IMR-90 (cell line): ENCODE results near the gene GAREM2.

ENCODE experiments used
- BHLHE40 ChIP-seq: fragments of 150-350 bp; IDR thresholded peaks from 2 replicates; pipeline ENCODE4 v1.6.1; 2016; ENCODE audit warnings: mild to moderate bottlenecking, low read depth, low read length
- CHD1 ChIP-seq: IDR thresholded peaks from 2 replicates; pipeline ENCODE4 v1.6.1; 2012; ENCODE audit warnings: low read depth, low read length, improper control_type of control experiment
- MXI1 ChIP-seq: IDR thresholded peaks from 2 replicates; pipeline ENCODE4 v1.6.1; 2012; ENCODE audit warnings: low read depth, mild to moderate bottlenecking, low read length, moderate library complexity, borderline replicate concordance
- NFE2L2 ChIP-seq: fragments of 150-350 bp; IDR thresholded peaks from 2 replicates; pipeline ENCODE4 v1.6.1; 2016; ENCODE audit warnings: low read depth, mild to moderate bottlenecking, low read length
- POLR2A ChIP-seq: IDR thresholded peaks from 2 replicates; pipeline ENCODE4 v1.6.1; 2012; ENCODE audit warnings: mild to moderate bottlenecking, low read depth, low read length
- RCOR1 ChIP-seq: IDR thresholded peaks from 2 replicates; pipeline ENCODE4 v1.6.1; 2012; ENCODE audit warnings: mild to moderate bottlenecking, low read length, improper control_type of control experiment; ENCODE audit not compliant: insufficient replicate concordance
- SMC3 ChIP-seq: fragments of 150-350 bp; IDR thresholded peaks from 2 replicates; pipeline ENCODE4 v1.6.1; 2016; ENCODE audit warnings: low read depth, mild to moderate bottlenecking, antibody characterized with exemption, low read length, moderate library complexity
- TF ChIP-seq, protein P1 (sequence below): fragments of 150-350 bp; IDR thresholded peaks from 2 replicates; pipeline ENCODE4 v1.6.1; 2017; ENCODE audit warnings: mild to moderate bottlenecking, antibody characterized with exemption, low read length, low read depth
- TF ChIP-seq, protein P2 (sequence below): conservative IDR thresholded peaks from 2 replicates; pipeline ENCODE4 v1.5.1; 2012; ENCODE audit warnings: mild to moderate bottlenecking, low read depth, low read length, improper control_type of control experiment

DNA sequence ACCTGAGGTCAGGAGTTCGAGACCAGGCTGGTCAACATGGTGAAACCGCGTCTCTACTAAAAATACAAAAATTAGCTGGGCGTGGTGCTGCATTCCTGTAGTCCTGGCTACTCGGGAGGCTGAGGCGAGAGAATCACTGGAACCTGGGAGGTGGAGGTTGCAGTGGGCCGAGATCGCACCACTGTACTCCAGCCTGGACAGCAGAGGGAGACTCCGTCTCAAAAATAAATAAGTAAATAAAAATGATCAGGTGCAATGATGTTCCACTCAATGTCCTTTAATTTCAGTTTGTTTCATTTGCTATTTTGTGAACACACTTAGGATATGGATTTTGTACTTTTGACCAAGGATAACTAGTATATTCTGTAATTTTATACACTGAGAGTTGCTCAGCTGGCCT is 62.2 kb downstream of the GAREM2 start:
- TF ChIP-seq, protein P1, sequence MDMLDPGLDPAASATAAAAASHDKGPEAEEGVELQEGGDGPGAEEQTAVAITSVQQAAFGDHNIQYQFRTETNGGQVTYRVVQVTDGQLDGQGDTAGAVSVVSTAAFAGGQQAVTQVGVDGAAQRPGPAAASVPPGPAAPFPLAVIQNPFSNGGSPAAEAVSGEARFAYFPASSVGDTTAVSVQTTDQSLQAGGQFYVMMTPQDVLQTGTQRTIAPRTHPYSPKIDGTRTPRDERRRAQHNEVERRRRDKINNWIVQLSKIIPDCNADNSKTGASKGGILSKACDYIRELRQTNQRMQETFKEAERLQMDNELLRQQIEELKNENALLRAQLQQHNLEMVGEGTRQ, result no peak
- TF ChIP-seq, protein P2, sequence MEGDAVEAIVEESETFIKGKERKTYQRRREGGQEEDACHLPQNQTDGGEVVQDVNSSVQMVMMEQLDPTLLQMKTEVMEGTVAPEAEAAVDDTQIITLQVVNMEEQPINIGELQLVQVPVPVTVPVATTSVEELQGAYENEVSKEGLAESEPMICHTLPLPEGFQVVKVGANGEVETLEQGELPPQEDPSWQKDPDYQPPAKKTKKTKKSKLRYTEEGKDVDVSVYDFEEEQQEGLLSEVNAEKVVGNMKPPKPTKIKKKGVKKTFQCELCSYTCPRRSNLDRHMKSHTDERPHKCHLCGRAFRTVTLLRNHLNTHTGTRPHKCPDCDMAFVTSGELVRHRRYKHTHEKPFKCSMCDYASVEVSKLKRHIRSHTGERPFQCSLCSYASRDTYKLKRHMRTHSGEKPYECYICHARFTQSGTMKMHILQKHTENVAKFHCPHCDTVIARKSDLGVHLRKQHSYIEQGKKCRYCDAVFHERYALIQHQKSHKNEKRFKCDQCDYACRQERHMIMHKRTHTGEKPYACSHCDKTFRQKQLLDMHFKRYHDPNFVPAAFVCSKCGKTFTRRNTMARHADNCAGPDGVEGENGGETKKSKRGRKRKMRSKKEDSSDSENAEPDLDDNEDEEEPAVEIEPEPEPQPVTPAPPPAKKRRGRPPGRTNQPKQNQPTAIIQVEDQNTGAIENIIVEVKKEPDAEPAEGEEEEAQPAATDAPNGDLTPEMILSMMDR, result 0 out of 2 replicates have a peak, but pooled peaks have one; percentile 14
- no peak for TF ChIP-seq RCOR1
- TF ChIP-seq SMC3, result no peak
- no peak for TF ChIP-seq NFE2L2
- no peak for TF ChIP-seq POLR2A
- TF ChIP-seq CHD1, result no peak
- TF ChIP-seq MXI1, result no peak
- TF ChIP-seq BHLHE40, result no peak
